ENCODE measurements around the gene DNAJC12. TPM values are rescaled to one million over a fixed set of nuclear protein-coding genes. Genes with fewer than 3 reads are reported as not detected.

The DNAJC12 gene
- total RNA-seq, 1 donor from 2014 or later, result 6.1 TPM

DNA sequence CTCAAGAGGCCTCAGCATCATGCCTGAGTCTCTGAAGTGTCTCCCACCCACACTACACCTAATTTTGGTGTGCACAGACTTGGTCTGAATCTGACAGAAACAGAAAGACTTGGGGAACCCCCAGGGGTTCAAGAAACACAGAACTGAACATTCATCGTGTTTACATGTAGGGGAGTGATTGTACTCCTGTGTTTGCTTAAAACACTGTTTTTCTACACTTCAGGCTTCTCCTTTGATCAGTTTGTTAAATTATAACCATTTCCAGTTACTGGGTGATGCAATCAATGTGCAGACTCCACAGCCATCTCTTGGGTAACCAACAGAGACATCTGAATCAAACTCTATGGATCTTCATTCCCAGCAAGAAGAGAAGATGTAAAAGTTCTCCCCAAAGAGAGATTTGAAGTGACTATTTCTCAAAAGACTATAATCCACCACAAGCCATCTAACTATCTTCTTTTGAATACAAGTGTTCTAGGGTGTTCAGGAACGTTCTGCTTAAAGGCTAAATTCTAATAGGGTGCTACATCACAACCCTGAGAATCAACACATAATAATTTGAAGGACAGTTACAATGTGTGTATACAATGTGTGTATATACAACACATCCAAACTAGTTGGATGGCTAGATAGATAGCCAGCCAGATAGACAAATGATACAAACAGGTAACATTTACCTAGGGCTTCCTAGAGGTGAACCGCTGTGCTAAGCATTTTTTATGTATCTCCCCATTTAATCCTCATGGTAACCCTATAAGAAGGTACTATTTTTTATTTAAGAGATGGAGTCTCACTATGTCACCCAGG, 34.2 kb downstream of the DNAJC12 start:
- TF ChIP-seq, protein P1, sequence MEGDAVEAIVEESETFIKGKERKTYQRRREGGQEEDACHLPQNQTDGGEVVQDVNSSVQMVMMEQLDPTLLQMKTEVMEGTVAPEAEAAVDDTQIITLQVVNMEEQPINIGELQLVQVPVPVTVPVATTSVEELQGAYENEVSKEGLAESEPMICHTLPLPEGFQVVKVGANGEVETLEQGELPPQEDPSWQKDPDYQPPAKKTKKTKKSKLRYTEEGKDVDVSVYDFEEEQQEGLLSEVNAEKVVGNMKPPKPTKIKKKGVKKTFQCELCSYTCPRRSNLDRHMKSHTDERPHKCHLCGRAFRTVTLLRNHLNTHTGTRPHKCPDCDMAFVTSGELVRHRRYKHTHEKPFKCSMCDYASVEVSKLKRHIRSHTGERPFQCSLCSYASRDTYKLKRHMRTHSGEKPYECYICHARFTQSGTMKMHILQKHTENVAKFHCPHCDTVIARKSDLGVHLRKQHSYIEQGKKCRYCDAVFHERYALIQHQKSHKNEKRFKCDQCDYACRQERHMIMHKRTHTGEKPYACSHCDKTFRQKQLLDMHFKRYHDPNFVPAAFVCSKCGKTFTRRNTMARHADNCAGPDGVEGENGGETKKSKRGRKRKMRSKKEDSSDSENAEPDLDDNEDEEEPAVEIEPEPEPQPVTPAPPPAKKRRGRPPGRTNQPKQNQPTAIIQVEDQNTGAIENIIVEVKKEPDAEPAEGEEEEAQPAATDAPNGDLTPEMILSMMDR (IDR thresholded peaks at IDR 0.05; ENCODE audit: unreplicated experiment), result no peak
- H3K4me3 Mint-ChIP-seq (ENCODE audit: low read depth), result no peak overlapping the region
- peak overlapping the region; percentile 64 for H3K27ac Mint-ChIP-seq
- H3K36me3 Mint-ChIP-seq (ENCODE audit: insufficient read depth), result no peaks in the 10 kb centered on the region
- H3K9me3 Mint-ChIP-seq (ENCODE audit: low read depth), result no peaks in the 10 kb centered on the region
- DNase-seq (ENCODE audit: low spot score, unreplicated experiment), result no peak
- H3K4me1 Mint-ChIP-seq (ENCODE audit: low read depth), result peaks cover 22% of the 10 kb centered on the region
- no peaks in the 10 kb centered on the region for H3K27me3 Mint-ChIP-seq

GRCh38 chr10:67802767-67803538, 35.0 kb downstream of the DNAJC12 start:
- TF ChIP-seq, protein P1 (IDR thresholded peaks at IDR 0.05; ENCODE audit: unreplicated experiment), result no peak
- DNase-seq (ENCODE audit: low spot score, unreplicated experiment), result no peak
- no peak overlapping the region for H3K27ac Mint-ChIP-seq
- H3K36me3 Mint-ChIP-seq (ENCODE audit: insufficient read depth), result no peaks in the 10 kb centered on the region
- no peaks in the 10 kb centered on the region for H3K27me3 Mint-ChIP-seq
- H3K4me1 Mint-ChIP-seq (ENCODE audit: low read depth), result peaks cover 18% of the 10 kb centered on the region
- no peak overlapping the region for H3K4me3 Mint-ChIP-seq (ENCODE audit: low read depth)
- H3K9me3 Mint-ChIP-seq (ENCODE audit: low read depth), result no peaks in the 10 kb centered on the region

GRCh38 chr10:67801118-67801517, 36.9 kb downstream of the DNAJC12 start:
- H3K9me3 Mint-ChIP-seq (ENCODE audit: low read depth), result no peaks in the 10 kb centered on the region
- no peak for DNase-seq (ENCODE audit: low spot score, unreplicated experiment)
- H3K36me3 Mint-ChIP-seq (ENCODE audit: insufficient read depth), result no peaks in the 10 kb centered on the region
- TF ChIP-seq, protein P1 (IDR thresholded peaks at IDR 0.05; ENCODE audit: unreplicated experiment), result no peak
- H3K4me1 Mint-ChIP-seq (ENCODE audit: low read depth), result peaks cover 11% of the 10 kb centered on the region
- no peak overlapping the region for H3K27ac Mint-ChIP-seq
- H3K4me3 Mint-ChIP-seq (ENCODE audit: low read depth), result no peak overlapping the region
- H3K27me3 Mint-ChIP-seq, result no peaks in the 10 kb centered on the region

DNA sequence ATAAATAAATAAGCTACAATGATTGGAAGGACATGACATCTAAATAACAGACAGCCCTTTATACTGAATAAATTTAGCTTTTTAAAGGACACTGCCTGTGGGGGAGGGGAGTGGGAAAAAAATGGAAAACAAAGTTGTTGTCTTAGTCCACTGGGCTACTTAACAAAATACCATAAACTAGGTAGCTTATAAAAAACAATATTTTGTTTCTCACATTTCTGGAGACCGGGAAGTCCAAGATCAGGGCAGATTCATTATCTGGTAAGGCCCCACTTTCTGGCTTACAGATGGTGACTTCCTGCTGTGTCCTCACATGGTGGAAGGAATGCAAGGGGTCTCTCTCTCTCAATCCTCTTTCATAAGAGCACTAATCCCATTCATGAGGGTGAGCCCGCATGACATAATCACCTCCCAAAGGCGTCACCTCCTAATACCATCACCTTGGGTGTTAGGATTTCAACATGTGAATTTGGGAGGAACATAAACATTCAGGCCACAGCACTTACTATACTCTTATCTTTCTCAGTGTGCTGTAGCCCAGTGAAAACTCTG, 43.0 kb downstream of the DNAJC12 start:
- Mint-ChIP-seq H3K4me1 (ENCODE audit: low read depth) (peaks cover 2% of the 10 kb centered on the region), H3K4me3 (ENCODE audit: low read depth) (no peak overlapping the region), H3K36me3 (ENCODE audit: insufficient read depth) (no peaks in the 10 kb centered on the region), H3K27me3 (no peaks in the 10 kb centered on the region), H3K9me3 (ENCODE audit: low read depth) (no peaks in the 10 kb centered on the region), H3K27ac (no peak overlapping the region)
- TF ChIP-seq, protein P1 (IDR thresholded peaks at IDR 0.05; ENCODE audit: unreplicated experiment), result no peak
- no peak for DNase-seq (ENCODE audit: low spot score, unreplicated experiment)

DNA sequence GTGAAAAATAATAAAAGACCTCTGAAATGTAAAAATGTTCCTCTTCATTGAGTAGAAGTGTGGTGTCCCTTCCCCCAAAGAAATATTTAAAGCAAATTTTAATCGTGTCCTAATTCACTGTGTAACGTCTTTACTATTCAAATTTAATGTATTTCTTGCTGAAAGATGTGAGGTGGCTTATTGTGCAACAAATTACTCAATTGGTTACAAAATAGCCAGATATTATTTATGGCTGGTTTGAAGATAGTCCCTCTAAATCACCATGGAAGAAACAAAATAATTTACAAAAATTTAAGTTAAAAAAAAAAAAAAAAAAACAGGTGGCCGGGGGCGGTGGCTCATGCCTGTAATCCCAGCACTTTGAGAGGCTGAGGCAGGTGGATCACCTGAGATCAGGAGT, 43.7 kb downstream of the DNAJC12 start:
- Mint-ChIP-seq H3K4me3 (ENCODE audit: low read depth) (no peak overlapping the region), H3K4me1 (ENCODE audit: low read depth) (peaks cover 2% of the 10 kb centered on the region), H3K36me3 (ENCODE audit: insufficient read depth) (no peaks in the 10 kb centered on the region), H3K9me3 (ENCODE audit: low read depth) (no peaks in the 10 kb centered on the region), H3K27me3 (no peaks in the 10 kb centered on the region), H3K27ac (no peak overlapping the region)
- TF ChIP-seq, protein P1 (IDR thresholded peaks at IDR 0.05; ENCODE audit: unreplicated experiment), result no peak
- no peak for DNase-seq (ENCODE audit: low spot score, unreplicated experiment)

Measured in progenitor cell of endocrine pancreas (in vitro differentiated cells).